Islet of Langerhans (tissue), 1 donor: ENCODE data around the gene GDE1.
"Not testable (repeated sequence)": the region's sequence is repeated elsewhere in the genome, so short reads cannot be mapped to it uniquely, and the experiment has no call there.

Experiments used
- FAIRE-seq: peaks from one replicate; lab custom pipeline; 2011; peaks lifted over from hg19 to GRCh38; lab: Jason Lieb, UNC

Gene GDE1

DNA sequence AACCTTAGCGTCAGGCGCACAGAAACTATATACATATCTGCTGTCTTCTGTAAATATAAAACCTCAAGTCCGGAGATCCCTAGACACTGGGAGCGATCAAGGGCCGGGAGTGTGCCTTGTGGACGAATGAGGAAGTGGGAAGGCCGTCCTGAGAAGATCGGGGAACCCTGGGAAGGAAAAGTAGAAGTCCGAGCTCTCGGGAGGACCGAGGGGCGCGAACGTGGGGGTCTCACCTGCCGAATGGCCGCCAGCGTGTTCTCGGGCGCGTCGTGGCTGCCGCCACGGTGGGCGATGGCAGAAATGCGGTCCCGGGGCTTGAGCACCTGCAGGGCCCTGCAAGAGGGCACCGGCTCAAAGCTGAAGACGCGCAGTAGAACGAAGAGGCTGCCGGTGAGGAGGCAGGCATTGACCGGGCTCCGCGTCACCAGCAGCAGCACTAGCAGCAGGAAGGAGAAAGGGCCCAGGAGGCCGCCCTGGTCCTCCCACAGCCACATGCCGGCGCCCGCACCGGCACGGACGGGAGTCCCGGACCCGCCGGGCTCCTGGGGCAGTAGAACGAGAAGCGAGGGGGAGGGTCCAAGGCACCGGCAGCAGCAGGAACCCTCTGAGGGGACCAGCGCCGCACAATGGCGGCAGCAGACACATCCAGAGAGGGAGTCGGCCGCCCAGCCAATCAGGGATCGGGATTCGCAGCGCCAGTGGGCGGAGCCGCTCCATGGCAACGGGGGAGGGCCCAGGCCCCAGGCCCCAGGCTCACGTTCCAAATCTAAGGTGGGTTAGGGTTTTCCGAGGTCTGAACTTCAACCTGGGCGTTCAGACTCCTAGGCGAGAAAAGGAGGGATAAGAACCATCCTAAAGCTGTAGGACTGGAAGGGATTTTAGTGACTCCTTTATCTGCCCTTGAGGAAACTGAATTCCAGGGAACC, at the start of gene GDE1:
Gene GDE1, minus strand, starts transcription at position 628 of the 926 bp plus-strand sequence. Its CDS starts 134 bp downstream, at position 494.
- no peak for FAIRE-seq

DNA sequence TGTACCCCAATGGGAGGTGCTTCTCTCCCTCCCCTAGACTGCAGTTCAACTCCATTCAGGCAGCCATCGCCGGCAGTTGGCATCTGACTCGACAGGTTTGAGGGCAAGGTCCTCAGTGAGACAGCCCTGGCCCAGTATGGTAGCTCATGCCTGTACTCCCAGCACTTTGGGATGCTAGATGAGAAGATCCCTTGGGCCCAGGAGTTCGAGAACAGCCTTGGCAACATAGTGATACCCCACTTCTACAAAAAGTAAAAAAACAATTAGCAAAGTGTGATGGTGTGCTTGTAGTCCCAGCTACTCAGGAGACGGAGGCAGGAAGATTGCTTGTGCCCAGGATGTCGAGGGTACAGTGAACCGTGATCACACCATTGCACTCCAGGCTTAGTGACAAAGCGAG, 45.7 kb upstream of the GDE1 start:
- FAIRE-seq: no peak

DNA sequence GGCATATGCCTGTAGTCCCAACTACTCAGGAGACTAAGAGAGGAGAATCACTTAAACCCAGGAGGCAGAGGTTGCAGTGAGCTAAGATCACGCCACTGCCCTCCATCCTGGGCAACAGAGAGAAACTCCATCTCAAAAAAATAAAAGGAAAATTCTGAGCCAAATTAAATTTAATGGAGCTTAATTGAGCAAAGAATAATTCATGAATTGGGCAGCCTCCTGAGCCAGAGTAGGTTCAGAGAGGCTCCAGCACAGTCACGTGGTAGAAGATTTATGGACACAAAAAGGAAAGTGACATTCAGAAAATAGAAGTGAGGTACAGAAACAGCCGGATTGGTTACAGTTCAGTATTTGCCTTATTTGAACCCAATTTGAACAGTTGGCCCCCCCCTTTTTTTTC, 44.5 kb upstream of the GDE1 start:
- no peak for FAIRE-seq

- FAIRE-seq: no peak
These were observed 41.5 kb upstream of the GDE1 start for GRCh38 chr16:19563377-19563776.

GRCh38 chr16:19560078-19560477, 38.2 kb upstream of the GDE1 start:
- no peak for FAIRE-seq

DNA sequence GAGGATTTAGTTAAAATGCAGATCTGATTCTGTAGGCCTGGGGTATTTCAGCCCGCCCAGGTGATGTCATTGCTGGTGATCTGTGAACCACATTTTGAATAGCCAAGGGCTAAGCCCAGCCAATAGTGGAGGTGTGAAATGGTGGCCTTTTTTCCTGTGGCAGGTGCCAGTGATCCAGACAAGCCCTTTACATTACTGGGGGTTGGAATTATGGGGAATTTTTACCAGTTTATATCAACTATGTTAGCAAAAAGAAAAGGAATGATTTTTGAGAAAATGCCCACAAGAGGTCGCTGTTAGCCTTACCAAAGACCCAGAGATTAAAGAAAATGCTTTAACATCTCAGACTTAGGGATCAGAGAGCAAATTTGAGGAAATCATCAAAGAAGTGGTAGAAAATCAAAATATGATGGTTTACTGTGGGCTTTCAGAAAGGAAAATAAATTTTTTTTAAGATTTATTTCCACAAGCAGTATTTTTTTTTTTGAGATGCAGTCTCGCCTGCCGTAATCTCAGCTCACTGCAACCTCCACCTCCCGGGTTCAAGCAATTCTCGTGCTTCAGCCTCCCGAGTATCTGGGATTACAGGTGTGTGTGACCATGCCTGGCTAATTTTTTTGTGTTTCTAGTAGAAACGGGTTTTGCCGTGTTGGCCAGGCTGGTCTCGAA, 37.5 kb upstream of the GDE1 start:
- FAIRE-seq: peak; percentile 94

DNA sequence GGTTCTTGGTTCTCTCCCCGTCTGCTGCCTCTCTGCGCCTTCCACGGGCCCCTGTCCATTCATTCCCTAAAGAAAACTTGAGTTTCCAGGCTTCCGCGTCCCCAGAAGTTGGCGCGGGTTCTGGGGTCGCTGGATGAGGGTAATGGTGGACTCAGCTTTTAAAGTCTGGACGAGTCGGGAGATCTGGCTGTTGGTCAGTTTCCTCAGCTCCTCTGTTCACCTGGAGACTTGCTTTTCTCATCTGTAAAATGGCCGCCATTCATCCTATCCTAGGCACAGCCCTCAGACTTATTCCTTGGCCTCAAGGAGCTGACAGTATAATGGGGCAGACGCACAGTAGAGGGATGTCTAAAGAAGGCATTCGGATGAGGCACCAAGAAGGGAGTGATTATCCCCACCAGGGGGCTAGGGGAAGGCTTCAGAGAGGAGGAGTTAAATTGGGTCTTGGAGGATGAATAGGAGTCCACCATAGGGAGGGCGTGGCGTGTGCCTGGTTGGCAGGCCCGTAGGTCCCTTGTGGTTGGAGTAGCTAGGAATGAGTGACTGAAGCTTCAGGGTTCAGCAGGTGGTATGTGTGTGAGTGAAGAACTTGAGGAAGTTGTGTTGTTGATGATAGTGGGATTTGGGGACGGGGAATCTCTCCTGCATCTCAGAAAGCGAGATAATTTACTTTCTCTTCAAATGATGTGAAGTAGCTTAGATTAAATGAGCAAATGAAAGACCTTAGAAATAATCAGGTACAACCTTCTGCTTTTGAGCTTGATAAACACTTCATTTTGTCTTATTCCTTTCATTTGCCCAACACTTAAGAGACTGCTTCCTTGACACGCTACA, 34.3 kb upstream of the GDE1 start:
- no peak for FAIRE-seq

GRCh38 chr16:19555186-19555937, 33.5 kb upstream of the GDE1 start, which contains the start of gene VPS35L:
Gene VPS35L (plus strand): TSS chr16:19555703. CDS start chr16:19555730, 27 bp downstream.
- FAIRE-seq: no peak

DNA sequence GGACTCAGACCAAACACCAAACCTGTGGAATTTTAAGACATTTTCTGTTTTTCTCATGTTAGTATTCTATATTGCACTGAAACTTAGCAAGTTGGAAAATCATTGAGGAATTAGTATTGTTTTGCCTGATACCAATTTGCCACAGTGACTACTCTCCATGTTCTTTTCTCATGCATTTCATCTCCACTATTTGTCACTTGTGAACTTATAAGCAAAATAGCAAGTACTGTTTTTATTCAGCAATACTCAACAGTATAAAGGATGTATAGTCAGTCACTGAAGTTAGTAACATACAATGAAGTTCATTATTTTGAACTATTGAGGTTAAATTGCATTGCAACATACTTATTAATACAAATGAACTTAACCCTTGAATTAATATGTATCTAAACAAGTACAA, 27.8 kb upstream of the GDE1 start:
- no peak for FAIRE-seq

GRCh38 chr16:19548144-19548543, 26.2 kb upstream of the GDE1 start:
- no peak for FAIRE-seq

DNA sequence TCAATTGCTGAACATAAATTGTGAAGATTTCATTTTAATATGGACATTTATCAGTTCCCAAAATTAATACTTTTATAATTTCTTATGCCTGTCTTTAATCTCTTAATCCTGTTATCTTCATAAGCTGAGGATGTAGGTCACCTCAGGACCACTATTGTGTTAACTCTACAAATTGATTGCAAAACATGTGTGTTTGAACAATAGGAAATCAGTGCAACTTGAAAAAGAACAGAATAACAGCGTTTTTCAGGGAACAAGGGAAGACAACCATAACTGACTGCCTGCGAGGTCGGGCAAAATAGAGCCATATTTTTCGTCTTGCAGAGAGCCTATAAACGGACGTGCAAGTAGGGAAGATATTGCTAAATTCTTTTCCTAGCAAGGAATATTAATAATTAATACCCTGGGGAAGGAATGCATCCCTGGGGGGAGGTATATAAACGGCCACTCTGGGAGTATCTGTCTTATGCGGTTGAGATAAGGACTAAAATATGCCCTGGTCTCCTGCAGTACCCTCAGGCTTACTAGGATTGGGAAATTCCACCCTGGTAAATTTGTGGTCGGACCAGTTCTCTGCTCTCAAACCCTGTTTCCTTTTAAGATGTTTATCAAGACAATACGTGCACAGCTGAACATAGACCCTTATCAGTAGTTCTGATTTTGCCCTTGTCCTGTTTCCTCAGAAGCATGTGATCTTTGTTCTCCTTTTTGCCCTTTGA, 21.5 kb upstream of the GDE1 start:
- not testable (repeated sequence) for FAIRE-seq

- FAIRE-seq: peak; percentile 100
These were observed 20.4 kb upstream of the GDE1 start for GRCh38 chr16:19542138-19542821.

GRCh38 chr16:19540241-19540970, 18.5 kb upstream of the GDE1 start:
- no peak for FAIRE-seq

DNA sequence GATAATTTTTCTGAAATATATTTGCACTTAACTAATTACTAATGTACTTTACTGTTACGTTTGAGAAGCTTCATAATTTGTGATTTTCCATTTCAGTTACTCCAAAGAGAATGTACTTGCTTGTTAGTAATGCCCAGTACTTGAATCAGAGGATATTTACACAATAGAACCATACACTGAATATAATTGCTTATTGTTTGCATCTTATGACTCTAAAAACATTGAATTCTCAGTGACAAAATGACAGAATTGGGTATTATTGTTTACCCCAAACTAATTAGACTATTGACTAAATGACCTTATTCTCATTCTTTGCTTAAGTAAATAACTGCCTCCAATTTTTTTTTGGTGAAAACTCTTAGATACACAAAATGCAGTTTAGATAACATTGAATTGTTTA, 10.7 kb upstream of the GDE1 start:
- no peak for FAIRE-seq

- no peak for FAIRE-seq
These were observed 6.8 kb upstream of the GDE1 start for GRCh38 chr16:19528666-19529065.

GRCh38 chr16:19527161-19527560, 5.3 kb upstream of the GDE1 start:
- FAIRE-seq: no peak

DNA sequence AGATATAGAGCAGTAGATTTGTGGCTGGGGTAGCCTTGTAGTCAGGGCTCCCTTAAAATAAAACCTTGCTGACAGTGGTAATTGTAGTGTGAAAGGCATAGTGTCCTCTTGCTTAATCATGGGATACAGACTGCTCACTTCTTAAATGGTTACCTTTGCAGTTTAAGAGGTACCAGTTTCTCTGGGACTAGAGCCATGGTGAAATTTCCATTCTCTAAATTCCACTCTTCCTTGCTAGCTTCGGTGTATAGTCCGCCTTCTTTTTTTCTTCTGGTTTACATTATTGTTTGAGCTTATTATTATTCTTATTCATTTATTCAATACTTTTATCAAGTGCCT, 3.5 kb upstream of the GDE1 start:
- no peak for FAIRE-seq

- no peak for FAIRE-seq
These were observed 2.9 kb upstream of the GDE1 start for GRCh38 chr16:19524616-19525384.

DNA sequence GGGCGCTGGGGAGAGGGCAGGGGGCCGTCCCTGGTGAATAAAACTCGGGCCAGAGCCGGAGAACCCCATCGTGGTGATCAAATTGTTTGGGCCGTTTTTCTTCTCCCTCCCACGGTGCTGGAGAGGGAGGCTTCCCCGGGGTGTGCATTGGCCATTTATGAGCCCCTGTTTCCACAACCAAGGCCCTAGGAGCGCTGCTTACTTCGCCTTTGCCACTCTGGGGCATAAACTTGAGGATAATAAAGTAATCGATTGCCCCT, 2.4 kb upstream of the GDE1 start:
- no peak for FAIRE-seq
